Colonic mucosa (tissue), 4 donors: ENCODE data around the gene STK11. TPM values are rescaled to one million over a fixed set of nuclear protein-coding genes. Genes with fewer than 3 reads are reported as not detected.
A peak's percentile ranks its signal among the peaks of the same experiment; 100 is the strongest.

Source experiments
- DNase-seq: peaks from one replicate; pipeline ENCODE4 v3.0.0-alpha.2; 2020
- H3K27ac ChIP-seq: fragments of 200-600 bp; one replicate; pipeline ENCODE4 v1.8.0; 2021
- H3K27me3 ChIP-seq: fragments of 200-600 bp; one replicate; pipeline ENCODE4 v1.8.0; 2021
- H3K36me3 ChIP-seq: fragments of 200-600 bp; one replicate; pipeline ENCODE4 v1.8.0; 2021
- H3K4me1 ChIP-seq: fragments of 200-600 bp; one replicate; pipeline ENCODE4 v1.8.0; 2021; ENCODE audit warnings: mild to moderate bottlenecking
- H3K4me3 ChIP-seq: fragments of 200-600 bp; one replicate; pipeline ENCODE4 v1.8.0; 2021
- H3K9ac ChIP-seq, 2 donors: one replicate each; pipeline ENCODE4 v1.7.0; 2013; ENCODE audit warnings: control low read depth in 2 of 2, low read depth in 2 of 2, low read length in 2 of 2
- H3K9me3 ChIP-seq: fragments of 200-600 bp; one replicate; pipeline ENCODE4 v1.8.0; 2021
- intact Hi-C: fragments of 100-400 bp; cut with DNase I; formaldehyde crosslinking; loops from one replicate; pipeline ENCODE4 v1.14.1; 2022
- total RNA-seq, 2 donors: library from RNA; stranded (reverse); fragmentation: NEBNext Ultra II Directional in 1 of 2; extraction: Animal tissue kit (Norgen Biotek cat#: 25700) in 1 of 2; gene quantifications; one replicate each; pipeline ENCODE4 v1.2.1, GENCODE V29; 2021
- TF ChIP-seq, protein P1 (sequence below): fragments of 200-600 bp; IDR thresholded peaks from one replicate; pipeline ENCODE4 v1.8.0; 2022; ENCODE audit warnings: antibody characterized with exemption, mild to moderate bottlenecking
- donor health status: healthy.
- donor health status: DM: no; HTN: no; CAD: no.
- donor health status: DM: no; HTN: no; CAD: no.

Gene STK11
- total RNA-seq, 2 donors from 2014 or later: 76.3 to 103 TPM

GRCh38 chr19:1258163-1258492, 52.5 kb downstream of the STK11 start:
- intact Hi-C loops: no loop called here
- peak overlapping the region; percentile 91 for H3K27ac ChIP-seq
- no peaks in the 10 kb centered on the region for H3K27me3 ChIP-seq
- H3K9ac ChIP-seq: peak overlapping the region in 1 of 2 donors; percentile 100
- H3K4me1 ChIP-seq: peaks cover 37% of the 10 kb centered on the region
- no peak overlapping the region for H3K4me3 ChIP-seq
- TF ChIP-seq, protein P1, sequence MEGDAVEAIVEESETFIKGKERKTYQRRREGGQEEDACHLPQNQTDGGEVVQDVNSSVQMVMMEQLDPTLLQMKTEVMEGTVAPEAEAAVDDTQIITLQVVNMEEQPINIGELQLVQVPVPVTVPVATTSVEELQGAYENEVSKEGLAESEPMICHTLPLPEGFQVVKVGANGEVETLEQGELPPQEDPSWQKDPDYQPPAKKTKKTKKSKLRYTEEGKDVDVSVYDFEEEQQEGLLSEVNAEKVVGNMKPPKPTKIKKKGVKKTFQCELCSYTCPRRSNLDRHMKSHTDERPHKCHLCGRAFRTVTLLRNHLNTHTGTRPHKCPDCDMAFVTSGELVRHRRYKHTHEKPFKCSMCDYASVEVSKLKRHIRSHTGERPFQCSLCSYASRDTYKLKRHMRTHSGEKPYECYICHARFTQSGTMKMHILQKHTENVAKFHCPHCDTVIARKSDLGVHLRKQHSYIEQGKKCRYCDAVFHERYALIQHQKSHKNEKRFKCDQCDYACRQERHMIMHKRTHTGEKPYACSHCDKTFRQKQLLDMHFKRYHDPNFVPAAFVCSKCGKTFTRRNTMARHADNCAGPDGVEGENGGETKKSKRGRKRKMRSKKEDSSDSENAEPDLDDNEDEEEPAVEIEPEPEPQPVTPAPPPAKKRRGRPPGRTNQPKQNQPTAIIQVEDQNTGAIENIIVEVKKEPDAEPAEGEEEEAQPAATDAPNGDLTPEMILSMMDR: no peak
- H3K36me3 ChIP-seq: peaks cover 30% of the 10 kb centered on the region
- DNase-seq: no peak
- no peaks in the 10 kb centered on the region for H3K9me3 ChIP-seq

DNA sequence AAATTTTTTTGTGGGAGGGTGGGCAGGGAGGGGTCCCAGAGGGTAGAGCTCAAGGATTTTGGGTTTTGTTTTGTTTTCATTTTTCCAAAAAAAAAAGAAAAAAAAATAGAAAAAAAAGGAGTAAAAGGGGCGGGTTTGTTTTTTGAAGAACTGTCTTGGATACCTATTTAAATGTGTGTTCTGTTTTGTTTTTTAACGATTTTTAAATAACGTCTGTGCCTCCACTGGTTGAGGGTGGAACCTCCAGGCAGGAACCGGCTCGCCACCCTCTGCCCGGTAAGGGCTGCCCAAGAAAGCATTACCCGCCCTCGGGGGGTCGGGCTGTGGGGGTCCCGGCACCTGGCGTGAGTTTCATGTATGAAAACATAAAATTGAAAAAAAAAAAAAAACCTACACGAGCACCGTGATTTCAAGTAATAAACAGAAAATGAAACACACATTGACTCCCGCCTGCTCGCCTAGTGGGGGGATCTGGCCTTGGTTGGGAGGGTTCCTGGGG, 53.2 kb downstream of the STK11 start:
- Histone ChIP-seq H3K36me3 (peaks cover 30% of the 10 kb centered on the region), H3K27me3 (no peaks in the 10 kb centered on the region), H3K9me3 (no peaks in the 10 kb centered on the region), H3K27ac (peak overlapping the region; percentile 91), H3K9ac (peak overlapping the region; percentile 84 to 100), H3K4me1 (peaks cover 35% of the 10 kb centered on the region), H3K4me3 (peak overlapping the region; percentile 12)
- intact Hi-C loops: no loop called here
- DNase-seq: no peak
- TF ChIP-seq, protein P1: no peak

GRCh38 chr19:1259206-1259875, 53.8 kb downstream of the STK11 start:
- Histone ChIP-seq H3K4me1 (peaks cover 31% of the 10 kb centered on the region), H3K27ac (peak overlapping the region; percentile 91), H3K27me3 (no peaks in the 10 kb centered on the region), H3K9me3 (no peaks in the 10 kb centered on the region), H3K9ac (peak overlapping the region; percentile 84 to 100), H3K4me3 (peak overlapping the region; percentile 54), H3K36me3 (peaks cover 24% of the 10 kb centered on the region)
- DNase-seq: peak; percentile 86
- TF ChIP-seq, protein P1: no peak
- intact Hi-C loops: no loop called here

GRCh38 chr19:1259876-1260748, 54.5 kb downstream of the STK11 start:
- Histone ChIP-seq H3K9ac (peak overlapping the region; percentile 84 to 100), H3K9me3 (no peaks in the 10 kb centered on the region), H3K36me3 (peaks cover 17% of the 10 kb centered on the region), H3K4me1 (peaks cover 25% of the 10 kb centered on the region), H3K27me3 (no peaks in the 10 kb centered on the region), H3K27ac (peak overlapping the region; percentile 91), H3K4me3 (peak overlapping the region; percentile 54)
- DNase-seq: peak; percentile 62
- intact Hi-C loops: no loop called here
- TF ChIP-seq, protein P1: no peak

GRCh38 chr19:1260749-1261537, 55.4 kb downstream of the STK11 start:
- peak overlapping the region; percentile 91 for H3K27ac ChIP-seq
- H3K9ac ChIP-seq: peak overlapping the region; percentile 98 to 100
- no peaks in the 10 kb centered on the region for H3K9me3 ChIP-seq
- no peaks in the 10 kb centered on the region for H3K27me3 ChIP-seq
- H3K36me3 ChIP-seq: peaks cover 8% of the 10 kb centered on the region
- DNase-seq: peak; percentile 97
- intact Hi-C loops: no loop called here
- peaks cover 26% of the 10 kb centered on the region for H3K4me1 ChIP-seq
- TF ChIP-seq, protein P1: no peak
- H3K4me3 ChIP-seq: peak overlapping the region; percentile 54
